Measurements from ENCODE around the gene ANKRD62.
"Not testable (repeated sequence)": the region's sequence is repeated elsewhere in the genome, so short reads cannot be mapped to it uniquely, and the experiment has no call there.

The ANKRD62 gene

DNA sequence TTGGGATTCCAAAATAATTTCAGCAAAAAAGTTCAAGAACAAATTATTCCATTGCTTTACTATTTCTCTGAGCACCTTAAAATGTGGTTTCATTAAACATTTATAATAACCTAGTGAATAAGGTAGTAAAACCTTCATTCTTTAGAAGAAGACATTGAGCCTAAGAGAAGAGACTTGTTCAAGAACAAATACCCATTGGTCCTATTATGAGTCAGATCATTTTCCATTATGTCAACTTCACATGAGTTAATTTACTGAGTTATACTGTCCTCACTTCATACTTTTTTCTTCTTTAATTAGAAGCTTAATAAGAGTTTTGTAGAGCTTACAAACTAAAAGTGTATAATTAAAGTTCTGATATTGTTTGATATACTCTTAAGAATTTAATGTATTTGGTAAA, 5.5 kb downstream of the ANKRD62 start:
- no peak for DNase-seq

DNA sequence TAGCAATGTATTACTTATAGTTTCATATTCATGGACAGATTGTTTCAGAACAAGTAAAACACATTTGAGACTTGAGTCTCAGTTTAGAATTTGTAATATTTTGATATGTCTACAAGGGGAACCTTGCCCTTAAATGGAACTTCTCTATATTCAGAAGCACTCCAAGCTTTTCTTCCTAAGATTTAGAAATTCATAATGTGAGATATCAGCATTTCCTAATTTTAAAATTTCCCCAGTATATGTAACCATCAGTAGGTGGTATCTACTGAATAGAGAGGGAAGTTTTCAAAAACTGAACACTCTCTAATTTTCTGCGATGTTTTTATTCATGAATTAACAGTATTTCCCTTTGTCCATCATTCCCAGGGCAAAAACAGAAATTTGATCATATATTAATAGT, 7.6 kb downstream of the ANKRD62 start:
- DNase-seq, result no peak

DNA sequence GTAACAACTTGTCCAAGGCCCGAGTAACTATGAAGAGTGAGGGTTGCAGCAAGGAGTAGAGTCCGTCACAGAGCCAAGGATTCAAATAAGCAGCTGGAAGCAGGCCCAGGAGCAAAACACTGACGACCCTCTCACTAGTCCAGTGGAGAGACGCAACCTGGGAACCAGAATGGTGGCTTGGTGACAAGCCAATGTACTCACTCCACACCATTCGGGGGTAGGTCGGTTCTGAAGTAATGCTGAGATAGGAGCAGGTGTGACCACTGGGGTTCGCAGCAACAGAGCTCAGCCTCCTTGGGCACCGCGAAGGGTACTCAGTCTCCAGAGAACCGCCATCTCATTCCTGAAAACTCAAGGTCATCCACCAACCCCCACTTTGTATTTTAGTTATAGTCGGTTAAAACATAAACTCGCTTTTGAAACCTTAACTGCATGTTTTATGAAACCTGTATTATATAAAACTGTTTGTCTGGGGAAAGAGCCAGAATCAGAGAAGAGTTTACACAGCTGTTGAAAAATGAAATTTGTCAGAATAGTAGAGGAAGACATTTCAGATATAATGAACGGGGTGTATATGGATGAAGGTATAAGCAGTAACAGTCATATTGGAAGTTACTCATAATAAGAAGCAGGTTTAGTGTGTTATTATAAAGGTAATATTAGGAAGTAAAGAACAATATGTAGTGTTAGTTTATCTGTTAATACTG, 8.6 kb downstream of the ANKRD62 start:
- DNase-seq, result no peak

DNA sequence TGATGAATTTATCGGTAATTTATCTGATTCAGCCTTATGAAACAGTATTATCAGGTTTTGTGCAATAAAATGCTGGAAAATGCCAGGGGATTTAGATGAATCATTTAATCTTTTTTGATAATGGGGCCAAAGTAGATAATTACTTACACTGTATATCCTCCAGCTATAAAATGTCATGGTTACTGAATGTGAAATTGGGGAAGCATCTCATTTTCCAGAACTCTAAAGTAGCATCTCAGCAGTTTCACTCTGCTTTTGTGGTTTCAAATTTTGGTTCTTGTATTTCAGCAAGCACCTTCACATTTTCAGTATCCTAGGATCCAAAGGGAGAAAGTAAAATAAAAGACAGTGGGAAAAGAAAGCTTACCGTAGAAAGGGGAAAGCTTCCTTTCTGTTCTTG, 12.8 kb downstream of the ANKRD62 start:
- no peak for DNase-seq

DNA sequence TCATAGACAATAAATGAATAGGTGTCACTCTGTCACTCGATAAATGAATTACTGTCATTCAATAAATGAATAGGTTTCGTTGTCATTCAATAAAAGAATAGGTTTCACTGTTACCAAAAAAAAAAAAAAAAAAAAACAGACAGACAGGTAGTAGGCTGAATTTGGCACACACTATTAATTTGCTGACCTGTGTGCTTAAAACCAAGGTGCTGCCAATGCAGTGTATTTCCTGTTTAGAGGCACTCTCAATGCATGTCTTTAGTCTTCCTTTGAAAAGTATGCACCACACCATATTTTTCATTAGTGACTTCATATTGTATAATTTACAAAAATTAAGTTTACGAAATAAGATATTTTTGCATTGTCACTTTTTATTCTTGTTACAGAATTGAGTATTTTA, 16.2 kb downstream of the ANKRD62 start:
- DNase-seq, result no peak

DNA sequence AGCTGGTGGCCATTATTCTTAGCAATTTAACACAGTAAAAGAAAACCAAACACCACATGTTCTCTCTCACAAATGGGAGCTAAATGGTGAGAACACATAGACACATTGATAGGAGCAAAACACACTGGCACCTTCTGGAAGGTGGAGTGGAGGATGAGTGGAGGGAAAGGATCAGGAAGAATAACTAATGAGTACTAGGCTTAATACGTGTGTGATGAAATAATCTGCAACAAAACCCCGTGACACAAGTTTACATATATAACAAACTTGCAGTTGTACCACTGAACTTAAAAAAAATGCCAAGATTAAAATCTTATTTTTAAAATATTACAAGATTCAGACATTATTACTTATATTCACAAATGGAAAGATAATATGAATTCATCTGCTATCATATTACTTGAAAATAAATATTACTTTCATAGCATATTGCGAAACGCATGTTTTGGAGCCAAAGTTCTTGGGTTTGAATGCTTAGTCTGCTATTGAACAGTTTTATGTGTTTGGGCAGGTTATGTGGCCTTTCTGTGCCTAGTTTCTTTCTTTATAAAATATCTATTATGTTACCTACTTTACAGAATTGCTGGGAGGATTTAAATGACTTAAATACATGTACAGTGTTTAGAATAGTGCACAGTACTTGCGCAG, 20.5 kb downstream of the ANKRD62 start:
- DNase-seq, result no peak

DNA sequence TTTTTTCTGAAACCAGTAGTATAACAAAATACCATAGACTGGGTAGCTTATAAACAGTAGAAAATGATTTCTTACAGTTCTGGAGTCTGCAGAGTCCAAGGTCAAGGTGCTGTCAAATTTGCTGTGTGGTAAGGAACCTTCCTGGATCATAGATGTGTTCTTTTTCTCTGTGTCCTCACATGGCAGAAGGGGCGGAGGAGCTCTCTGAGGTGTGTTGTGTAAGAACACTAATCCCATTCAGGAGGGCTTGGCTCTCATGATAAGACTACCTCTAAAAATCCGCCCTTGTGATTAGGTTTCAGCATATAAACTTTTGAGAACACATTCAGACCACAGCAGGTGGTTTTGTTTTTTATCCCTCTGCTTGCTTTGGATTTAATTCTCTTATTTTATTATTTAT, 25.7 kb downstream of the ANKRD62 start:
- DNase-seq, result no peak

DNA sequence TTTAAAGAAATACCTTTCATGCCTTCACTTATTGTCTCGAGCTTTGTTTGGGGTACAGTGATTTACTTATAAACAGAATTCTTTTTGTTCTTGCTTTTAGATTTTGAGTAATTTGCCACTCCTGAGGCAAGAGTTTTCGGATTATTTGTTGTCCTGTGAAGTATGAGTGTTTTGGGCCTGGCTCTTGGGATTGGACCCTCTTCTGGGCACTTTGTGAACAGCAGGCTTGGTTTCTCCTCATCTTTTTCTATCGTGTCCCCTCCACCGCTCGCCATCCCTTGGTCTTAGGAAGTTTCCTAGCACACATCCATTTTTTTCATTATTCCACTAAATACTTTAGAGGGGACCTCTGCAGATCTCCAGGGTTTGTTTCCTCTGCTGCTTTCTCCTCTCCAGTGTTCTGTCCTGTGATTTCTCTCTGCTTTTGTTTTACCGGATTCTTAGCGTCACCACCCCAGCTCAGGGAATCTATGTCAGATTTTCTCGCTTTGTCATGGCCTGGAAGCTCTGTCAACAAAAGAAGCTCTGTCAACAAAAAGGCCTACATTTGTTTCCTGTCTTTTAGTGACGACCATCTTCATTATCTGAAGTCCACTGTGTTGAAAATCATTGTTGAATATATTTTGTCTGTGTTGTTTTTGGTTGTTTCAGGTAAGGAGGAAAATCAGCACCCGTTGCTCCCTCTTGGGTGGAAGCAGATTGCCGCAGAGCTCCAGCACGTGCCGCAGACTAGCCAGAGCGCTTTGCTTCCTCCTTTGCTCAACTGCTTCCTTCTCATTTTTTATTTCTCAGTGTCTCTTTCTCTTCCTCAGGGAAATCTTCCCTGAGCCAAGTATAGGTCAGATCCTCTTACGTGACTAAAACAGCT, 27.8 kb downstream of the ANKRD62 start:
- no peak for DNase-seq

DNA sequence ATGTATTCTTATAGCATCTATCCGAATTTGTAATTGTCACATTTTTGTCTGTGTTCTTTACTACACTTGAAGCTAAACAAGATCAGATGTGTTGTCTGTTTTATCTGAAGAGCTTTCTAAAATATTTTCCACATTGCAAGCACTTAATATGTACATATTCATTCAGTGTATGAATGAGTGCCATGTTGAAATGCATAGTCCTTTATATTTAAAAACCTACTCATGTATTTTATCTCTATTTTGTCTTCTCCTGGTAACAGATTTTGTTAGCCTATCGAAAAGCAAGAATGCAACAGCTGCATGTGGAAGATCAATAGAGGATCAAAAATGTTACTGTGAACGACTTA, 28.4 kb downstream of the ANKRD62 start:
- not testable (repeated sequence) for DNase-seq

DNA sequence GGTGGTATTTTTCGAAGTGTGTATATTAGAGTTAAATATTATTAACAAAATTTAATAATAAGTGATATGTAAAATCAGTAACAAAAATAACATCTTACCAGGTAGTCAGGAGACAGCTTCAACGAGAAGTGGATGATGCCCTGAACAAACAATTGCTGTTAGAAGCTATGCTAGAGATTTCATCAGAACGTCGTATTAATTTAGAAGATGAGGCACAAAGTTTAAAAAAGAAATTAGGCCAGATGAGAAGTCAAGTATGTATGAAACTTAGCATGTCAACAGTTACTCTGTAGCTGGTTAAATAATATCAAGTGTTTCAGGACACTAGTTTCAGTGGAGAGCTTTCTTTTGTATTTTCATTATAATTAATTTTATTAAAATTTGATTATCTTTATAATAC, 34.0 kb downstream of the ANKRD62 start:
- not testable (repeated sequence) for DNase-seq

DNA sequence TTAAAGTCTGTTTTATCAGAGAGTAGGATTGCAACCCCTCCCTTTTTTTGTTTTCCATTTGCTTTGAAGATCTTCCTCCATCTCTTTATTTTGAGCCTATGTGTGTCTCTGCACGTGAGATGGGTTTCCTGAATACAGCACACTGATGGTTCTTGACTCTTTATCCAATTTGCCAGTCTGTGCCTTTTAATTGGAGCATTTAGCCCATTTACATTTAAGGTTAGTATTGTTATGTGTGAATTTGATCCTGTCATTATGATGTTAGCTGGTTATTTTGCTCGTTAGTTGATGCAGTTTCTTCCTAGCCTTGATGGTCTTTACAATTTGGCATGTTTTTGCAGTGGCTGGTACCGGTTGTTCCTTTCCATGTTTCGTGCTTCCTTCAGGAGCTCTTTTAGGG, 45.2 kb downstream of the ANKRD62 start:
- not testable (repeated sequence) for DNase-seq

DNA sequence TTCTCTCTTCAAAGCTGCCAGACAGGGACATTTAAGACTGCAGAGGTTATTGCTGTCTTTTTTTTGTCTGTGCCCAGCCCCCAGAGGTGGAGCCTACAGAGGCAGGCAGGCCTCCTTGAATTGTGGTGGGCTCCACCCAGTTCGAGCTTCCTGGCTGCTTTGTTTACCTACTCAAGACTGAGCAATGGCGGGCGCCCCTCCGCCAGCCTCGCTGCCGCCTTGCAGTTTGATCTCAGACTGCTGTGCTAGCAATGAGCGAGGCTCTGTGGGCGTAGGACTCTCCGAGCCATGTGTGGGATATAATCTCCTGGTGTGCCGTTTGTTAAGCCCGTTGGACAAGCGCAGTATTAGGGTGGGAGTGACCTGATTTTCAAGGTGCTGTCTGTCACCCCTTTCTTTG, 47.2 kb downstream of the ANKRD62 start:
- not testable (repeated sequence) for DNase-seq

DNA sequence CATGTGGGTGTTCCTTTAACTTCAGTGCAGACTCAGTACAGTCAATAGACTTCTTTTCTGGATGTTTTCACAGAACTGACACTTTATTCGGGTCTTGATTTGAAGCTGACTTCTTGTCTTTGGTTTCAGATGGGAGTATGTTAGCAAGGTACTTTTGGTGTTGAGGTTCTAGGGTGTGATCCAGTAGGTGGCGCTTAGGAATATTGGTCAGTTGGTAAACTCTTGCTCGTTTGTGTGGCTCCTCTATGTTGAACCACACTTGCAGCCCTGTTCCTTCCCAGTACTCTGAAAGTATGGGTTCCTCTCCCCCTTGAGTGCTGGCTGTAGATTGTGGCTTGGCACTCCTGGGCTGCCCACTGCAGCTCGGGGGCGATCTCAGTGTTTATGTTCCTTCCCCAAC, 48.1 kb downstream of the ANKRD62 start:
- DNase-seq, result not testable (repeated sequence)

DNA sequence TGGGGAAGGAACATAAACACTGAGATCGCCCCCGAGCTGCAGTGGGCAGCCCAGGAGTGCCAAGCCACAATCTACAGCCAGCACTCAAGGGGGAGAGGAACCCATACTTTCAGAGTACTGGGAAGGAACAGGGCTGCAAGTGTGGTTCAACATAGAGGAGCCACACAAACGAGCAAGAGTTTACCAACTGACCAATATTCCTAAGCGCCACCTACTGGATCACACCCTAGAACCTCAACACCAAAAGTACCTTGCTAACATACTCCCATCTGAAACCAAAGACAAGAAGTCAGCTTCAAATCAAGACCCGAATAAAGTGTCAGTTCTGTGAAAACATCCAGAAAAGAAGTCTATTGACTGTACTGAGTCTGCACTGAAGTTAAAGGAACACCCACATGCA, 55.8 kb downstream of the ANKRD62 start:
- not testable (repeated sequence) for DNase-seq

DNA sequence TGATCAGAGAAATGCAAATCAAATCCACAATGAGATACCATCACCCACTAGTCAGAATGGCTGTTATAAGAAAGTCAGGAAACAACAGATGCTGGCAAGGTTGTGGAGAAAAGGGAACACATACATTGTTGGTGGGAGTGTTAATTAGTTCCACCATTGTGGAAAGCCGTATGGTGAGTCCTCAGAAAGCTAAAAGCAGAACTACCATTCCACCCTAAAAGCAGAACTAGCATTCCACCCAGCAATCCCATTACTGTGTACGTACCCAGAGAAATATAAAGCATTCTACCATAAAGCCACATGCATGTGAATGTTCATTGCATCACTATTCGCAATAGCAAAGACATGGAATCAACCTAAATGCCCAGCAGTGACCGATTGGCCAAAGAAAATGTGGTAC, 60.7 kb downstream of the ANKRD62 start:
- no peak for DNase-seq

DNA sequence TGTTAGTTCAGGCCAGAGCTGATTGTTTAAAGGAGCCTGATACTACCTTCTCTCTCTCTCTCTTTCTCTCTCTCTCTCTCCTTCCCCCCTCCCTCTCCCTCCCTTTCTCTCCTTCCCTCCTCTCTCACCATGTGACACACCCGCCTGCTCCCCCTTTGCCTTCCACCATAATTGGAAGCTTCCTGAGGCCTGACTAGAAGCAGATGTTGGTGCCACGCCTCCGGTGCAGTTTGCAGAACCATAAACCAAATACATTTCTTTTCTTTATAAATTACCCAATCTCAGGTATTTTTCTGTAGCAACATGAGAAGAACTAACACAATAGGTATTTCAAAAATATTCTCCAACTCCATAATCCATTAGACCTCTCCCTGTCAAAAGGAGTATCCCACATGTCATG, 62.4 kb downstream of the ANKRD62 start:
- no peak for DNase-seq

DNA sequence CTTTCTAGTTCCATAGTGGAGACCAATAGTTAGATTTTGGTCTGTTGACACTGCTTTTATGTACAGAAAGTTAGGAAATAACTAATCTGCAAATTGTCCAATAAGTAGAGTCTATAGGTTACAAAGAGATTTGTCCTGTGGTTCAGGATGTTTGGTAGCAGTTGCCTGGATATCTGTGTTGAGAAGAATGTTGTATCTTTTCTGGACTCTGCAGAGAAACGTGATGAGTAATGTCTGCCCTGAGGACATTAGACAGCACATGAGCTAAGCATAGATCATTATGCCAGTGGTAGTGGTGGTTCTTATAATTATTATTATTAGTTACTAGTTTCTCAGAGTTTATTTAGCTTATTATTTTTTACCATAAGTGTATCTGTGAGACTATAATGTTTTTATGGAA, 65.8 kb downstream of the ANKRD62 start:
- DNase-seq, result no peak

DNA sequence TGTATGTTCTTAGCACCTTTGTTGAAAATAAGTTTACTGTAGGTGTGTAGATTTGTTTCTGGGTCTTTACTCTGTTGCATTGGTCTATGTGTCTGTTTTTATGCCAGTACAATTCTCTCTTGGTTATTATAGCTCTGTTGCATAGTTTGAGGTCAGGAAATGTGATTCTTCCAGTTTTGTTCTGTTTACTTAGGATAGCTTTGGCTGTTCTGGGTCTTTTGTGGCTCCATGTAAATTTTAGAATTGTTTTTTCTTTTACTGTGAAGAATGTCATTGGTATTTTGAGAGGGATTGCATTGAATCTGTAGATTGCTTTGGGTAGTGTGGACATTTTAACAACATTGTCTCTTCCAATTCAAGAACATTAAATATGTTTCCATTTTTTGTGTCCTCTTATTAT, 69.1 kb downstream of the ANKRD62 start:
- no peak for DNase-seq

DNA sequence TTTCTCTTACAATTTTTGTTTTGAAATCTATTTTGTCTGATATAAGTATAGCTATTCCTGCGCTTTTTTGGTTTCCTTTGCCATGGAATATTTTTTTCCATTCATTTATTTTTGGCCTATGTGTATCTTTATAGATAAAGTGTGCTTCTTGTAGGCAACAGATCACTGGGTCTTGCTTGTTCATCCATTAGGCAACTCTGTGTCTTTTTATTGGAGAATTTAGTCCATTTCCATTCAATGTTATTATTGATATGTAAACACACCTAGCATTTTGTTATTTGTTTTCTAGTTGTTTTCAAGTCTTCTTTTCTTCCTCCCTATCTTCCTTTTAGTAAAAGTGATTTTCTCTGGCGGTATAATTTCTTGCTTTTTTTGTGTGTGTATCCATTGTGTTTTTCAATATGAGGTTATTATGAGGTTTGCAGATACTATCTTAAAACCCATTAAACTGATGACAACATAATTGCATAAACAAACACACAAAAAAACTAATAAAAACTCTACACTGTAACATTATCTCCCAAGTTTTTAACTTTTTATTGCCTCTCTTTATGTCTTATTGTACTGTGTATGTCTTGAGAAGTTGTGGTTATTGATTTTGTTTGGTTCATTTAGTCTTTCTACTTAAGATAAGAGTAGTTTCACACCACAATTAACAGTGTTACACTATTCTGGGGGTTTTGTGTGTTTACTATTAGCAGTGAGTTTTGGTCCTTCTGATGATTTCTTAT, 71.6 kb downstream of the ANKRD62 start:
- DNase-seq, result no peak

Measured in DMS79 treated with DMSO at 0.1 percent for 48 hours (cell line).